T-helper 9 cell (primary cell): Measurements from ENCODE around the gene SPATA18.
"Not testable (repeated sequence)": the region's sequence is repeated elsewhere in the genome, so short reads cannot be mapped to it uniquely, and the experiment has no call there.

Experiments
- DNase-seq: peaks from one replicate; pipeline ENCODE4 v3.0.0-alpha.2; 2020

SPATA18 gene

GRCh38 chr4:52107745-52108144 is 56.6 kb downstream of the SPATA18 start:
- DNase-seq: no peak

DNA sequence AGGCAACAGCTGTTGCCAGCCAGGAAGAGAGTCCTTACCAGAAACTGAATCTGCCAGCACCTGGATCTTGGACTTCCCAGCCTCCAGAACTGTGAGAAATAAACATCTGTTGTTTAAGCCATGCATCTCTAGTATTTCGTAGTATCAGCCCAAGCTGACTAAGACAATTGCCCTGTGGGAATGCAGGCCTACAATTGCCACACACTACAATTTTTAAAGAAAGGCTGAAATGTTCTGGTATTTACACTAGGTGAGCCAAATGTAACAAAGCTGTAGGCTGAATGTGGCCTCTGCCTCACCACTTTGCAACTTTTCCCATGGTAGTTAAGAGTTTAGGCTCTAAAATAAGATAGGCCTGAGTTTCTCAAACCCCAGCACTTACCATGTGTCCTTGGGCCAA is 59.1 kb downstream of the SPATA18 start:
- DNase-seq: no peak

DNA sequence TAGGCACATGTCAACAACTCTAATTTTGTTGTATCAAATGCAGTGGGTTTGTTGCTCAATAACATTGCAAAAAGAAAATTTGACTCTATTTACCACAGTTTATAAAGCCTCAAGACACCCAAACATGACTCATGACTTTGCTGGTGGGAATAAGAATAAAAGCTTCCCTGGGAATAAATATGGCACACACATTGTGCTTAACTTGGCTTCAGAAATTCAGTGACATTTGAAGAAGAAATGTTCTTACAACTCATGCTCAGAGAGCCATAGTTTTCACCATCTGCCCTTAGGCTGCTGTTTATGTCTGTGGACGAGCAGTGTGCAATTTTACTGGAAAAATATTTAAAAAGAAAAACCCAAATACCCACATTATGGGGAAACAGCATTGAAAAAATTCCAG is 60.9 kb downstream of the SPATA18 start:
- no peak for DNase-seq

DNA sequence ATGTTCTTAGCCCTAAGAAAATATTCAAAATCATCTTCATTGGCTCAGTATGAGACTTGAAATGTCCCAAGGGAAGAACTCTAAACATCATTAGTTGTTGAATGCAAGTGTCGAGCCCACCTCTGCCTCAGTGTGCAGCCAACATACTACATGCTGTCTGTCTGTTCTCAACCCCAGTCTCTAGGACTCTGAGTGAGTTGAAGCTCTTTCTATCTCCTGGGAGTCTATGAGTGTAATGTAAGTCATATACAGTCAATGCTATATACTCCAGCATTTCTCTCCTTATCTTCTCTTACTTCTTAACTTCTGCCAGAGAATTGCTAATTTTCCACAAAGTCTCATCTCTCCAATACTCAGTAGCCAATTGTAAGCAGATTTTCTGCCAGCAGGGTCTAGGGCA is 61.3 kb downstream of the SPATA18 start:
- no peak for DNase-seq

DNA sequence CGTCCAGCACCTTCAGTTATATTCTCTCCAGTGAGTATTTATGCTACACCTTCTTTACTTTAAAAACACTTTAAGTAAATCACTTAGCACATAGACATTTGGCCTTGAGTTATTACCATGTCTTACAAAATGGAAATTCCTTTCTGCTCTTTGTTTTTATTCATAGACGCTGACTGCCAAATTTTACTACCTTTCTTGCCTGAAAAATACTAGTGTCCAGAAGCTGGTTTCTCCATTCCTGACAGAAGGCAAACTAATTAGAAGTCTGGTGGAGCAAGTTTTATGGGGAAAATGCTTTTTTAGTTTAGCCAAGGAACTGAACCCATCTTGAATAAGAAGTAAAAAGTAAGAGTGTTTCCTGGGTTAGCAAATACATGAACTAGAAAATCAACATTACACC is 65.5 kb downstream of the SPATA18 start:
- no peak for DNase-seq

GRCh38 chr4:52126226-52126625 is 75.1 kb downstream of the SPATA18 start:
- no peak for DNase-seq

- DNase-seq: no peak
Measured at GRCh38 chr4:52126966-52127365, 75.9 kb downstream of the SPATA18 start.

GRCh38 chr4:52135171-52135570 is 84.1 kb downstream of the SPATA18 start:
- no peak for DNase-seq

DNA sequence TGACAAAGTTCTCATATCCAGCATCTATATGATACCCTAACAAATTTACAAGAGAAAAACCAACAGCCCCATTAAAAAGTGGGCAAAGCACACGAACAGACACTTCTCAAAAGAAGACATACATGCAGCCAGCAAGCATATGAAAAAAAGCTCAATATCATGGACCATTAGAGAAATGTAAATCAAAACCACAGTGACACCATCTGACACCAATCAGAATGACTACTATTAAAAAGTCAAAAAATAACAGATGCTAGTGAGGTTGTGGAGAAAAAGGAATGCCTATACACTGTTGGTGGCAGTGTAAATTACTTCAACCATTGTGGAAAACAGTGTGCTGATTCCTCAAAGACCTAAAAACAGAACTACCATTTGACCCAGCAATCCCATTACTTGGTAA is 86.0 kb downstream of the SPATA18 start:
- DNase-seq: not testable (repeated sequence)

- no peak for DNase-seq
Measured at GRCh38 chr4:52142816-52143215, 91.7 kb downstream of the SPATA18 start.

- DNase-seq: no peak
Measured at GRCh38 chr4:52143815-52144214, 92.7 kb downstream of the SPATA18 start.

DNA sequence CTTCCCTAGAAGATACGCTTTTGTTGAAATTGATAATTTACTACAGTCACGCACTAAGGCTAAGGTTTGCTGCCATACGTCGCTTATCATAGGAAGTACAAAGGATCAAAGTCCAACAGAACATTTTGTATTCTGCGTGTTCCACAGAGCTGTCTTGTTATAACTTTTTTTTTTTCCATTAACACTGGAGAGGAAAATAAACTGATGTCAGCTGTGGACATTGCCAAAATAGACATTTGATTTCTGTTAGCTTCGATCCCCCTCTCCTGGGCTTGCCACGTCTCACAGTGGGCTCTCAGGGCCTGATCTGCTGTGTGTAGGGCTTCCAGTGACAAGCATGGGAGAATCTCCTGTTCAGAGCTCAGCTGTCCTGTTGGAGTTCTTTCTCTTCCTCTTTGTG is 93.3 kb downstream of the SPATA18 start:
- DNase-seq: no peak
